Measurements from ENCODE around the gene S100Z. TPM values are rescaled to one million over a fixed set of nuclear protein-coding genes. Genes with fewer than 3 reads are reported as not detected.
"Not testable (repeated sequence)": the region's sequence is repeated elsewhere in the genome, so short reads cannot be mapped to it uniquely, and the experiment has no call there.

Gene S100Z
- total RNA-seq, 1 experiment from 2014 or later, result 22.4 TPM

GRCh38 chr5:76941000-76941399, 91.2 kb downstream of the S100Z start:
- Histone ChIP-seq H3K4me1 (ENCODE audit: low read length) (no peaks in the 10 kb centered on the region; the same call in none of the 2 replicates), H3K4me3 (ENCODE audit: low read length) (no peak overlapping the region), H3K9me2 (replicated peaks; ENCODE audit: insufficient read depth, low read length) (no peaks in the 10 kb centered on the region), H2AFZ (ENCODE audit: low read length) (no peak overlapping the region), H3K9ac (ENCODE audit: low read length) (no peak overlapping the region), H3K27me3 (ENCODE audit: low read length) (no peaks in the 10 kb centered on the region), H3K79me2 (ENCODE audit: low read length) (0 out of 2 replicates have a peak, but pooled peaks cover 3% of the 10 kb centered on the region), H3K36me3 (ENCODE audit: insufficient read depth, low read length) (no peaks in the 10 kb centered on the region), H3K27ac (ENCODE audit: low read length) (no peak overlapping the region), H4K20me1 (ENCODE audit: insufficient read depth, low read depth, low read length) (0 out of 2 replicates have a peak, but pooled peaks cover 3% of the 10 kb centered on the region), H3K9me3 (ENCODE audit: low read length) (no peaks in the 10 kb centered on the region), H3K4me2 (ENCODE audit: low read depth, low read length, poor library complexity, severe bottlenecking) (no peak overlapping the region)
- DNase-seq, result no peak

- H3K9ac ChIP-seq (ENCODE audit: low read length), result no peak overlapping the region
- no peak overlapping the region for H3K4me3 ChIP-seq (ENCODE audit: low read length)
- 0 out of 2 replicates have a peak, but pooled peaks cover 3% of the 10 kb centered on the region for H4K20me1 ChIP-seq (ENCODE audit: insufficient read depth, low read depth, low read length)
- H2AFZ ChIP-seq (ENCODE audit: low read length), result no peak overlapping the region
- no peak overlapping the region for H3K4me2 ChIP-seq (ENCODE audit: low read depth, low read length, poor library complexity, severe bottlenecking)
- no peaks in the 10 kb centered on the region for H3K27me3 ChIP-seq (ENCODE audit: low read length)
- 0 out of 2 replicates have a peak, but pooled peaks cover 3% of the 10 kb centered on the region for H3K79me2 ChIP-seq (ENCODE audit: low read length)
- no peak for DNase-seq
- no peaks in the 10 kb centered on the region for H3K36me3 ChIP-seq (ENCODE audit: insufficient read depth, low read length)
- H3K9me3 ChIP-seq (ENCODE audit: low read length), result no peaks in the 10 kb centered on the region
- H3K4me1 ChIP-seq (ENCODE audit: low read length), result no peaks in the 10 kb centered on the region; the same call in none of the 2 replicates
- no peaks in the 10 kb centered on the region for H3K9me2 ChIP-seq (replicated peaks; ENCODE audit: insufficient read depth, low read length)
- H3K27ac ChIP-seq (ENCODE audit: low read length), result no peak overlapping the region
Measured at GRCh38 chr5:76941442-76941841, 91.6 kb downstream of the S100Z start.

- no peaks in the 10 kb centered on the region; the same call in none of the 2 replicates for H3K4me1 ChIP-seq (ENCODE audit: low read length)
- H3K9ac ChIP-seq (ENCODE audit: low read length), result no peak overlapping the region
- H3K27ac ChIP-seq (ENCODE audit: low read length), result no peak overlapping the region
- no peaks in the 10 kb centered on the region for H3K9me3 ChIP-seq (ENCODE audit: low read length)
- H3K4me2 ChIP-seq (ENCODE audit: low read depth, low read length, poor library complexity, severe bottlenecking), result no peak overlapping the region
- no peaks in the 10 kb centered on the region for H3K27me3 ChIP-seq (ENCODE audit: low read length)
- no peak for DNase-seq
- 0 out of 2 replicates have a peak, but pooled peaks cover 3% of the 10 kb centered on the region for H3K79me2 ChIP-seq (ENCODE audit: low read length)
- no peaks in the 10 kb centered on the region for H3K9me2 ChIP-seq (replicated peaks; ENCODE audit: insufficient read depth, low read length)
- 0 out of 2 replicates have a peak, but pooled peaks cover 3% of the 10 kb centered on the region for H4K20me1 ChIP-seq (ENCODE audit: insufficient read depth, low read depth, low read length)
- no peak overlapping the region for H2AFZ ChIP-seq (ENCODE audit: low read length)
- no peaks in the 10 kb centered on the region for H3K36me3 ChIP-seq (ENCODE audit: insufficient read depth, low read length)
- H3K4me3 ChIP-seq (ENCODE audit: low read length), result no peak overlapping the region
Measured at GRCh38 chr5:76942581-76942980, 92.8 kb downstream of the S100Z start.

- Histone ChIP-seq H3K4me1 (ENCODE audit: low read length) (no peaks in the 10 kb centered on the region; the same call in none of the 2 replicates), H3K27ac (ENCODE audit: low read length) (no peak overlapping the region), H3K9me3 (ENCODE audit: low read length) (no peaks in the 10 kb centered on the region), H3K4me2 (ENCODE audit: low read depth, low read length, poor library complexity, severe bottlenecking) (no peak overlapping the region), H3K27me3 (ENCODE audit: low read length) (no peaks in the 10 kb centered on the region), H3K9me2 (replicated peaks; ENCODE audit: insufficient read depth, low read length) (no peaks in the 10 kb centered on the region), H3K4me3 (ENCODE audit: low read length) (no peak overlapping the region), H3K79me2 (ENCODE audit: low read length) (0 out of 2 replicates have a peak, but pooled peaks cover 3% of the 10 kb centered on the region), H2AFZ (ENCODE audit: low read length) (no peak overlapping the region), H4K20me1 (ENCODE audit: insufficient read depth, low read depth, low read length) (0 out of 2 replicates have a peak, but pooled peaks cover 3% of the 10 kb centered on the region), H3K36me3 (ENCODE audit: insufficient read depth, low read length) (no peaks in the 10 kb centered on the region), H3K9ac (ENCODE audit: low read length) (no peak overlapping the region)
- DNase-seq, result no peak
Measured at GRCh38 chr5:76943006-76943405, 93.2 kb downstream of the S100Z start.

- H3K9ac ChIP-seq (ENCODE audit: low read length), result no peak overlapping the region
- no peak for DNase-seq
- H2AFZ ChIP-seq (ENCODE audit: low read length), result no peak overlapping the region
Measured at GRCh38 chr5:76944638-76945037, 94.8 kb downstream of the S100Z start.

GRCh38 chr5:76945238-76945637, 95.4 kb downstream of the S100Z start:
- H3K27ac ChIP-seq (ENCODE audit: low read length); H3K27me3 ChIP-seq (ENCODE audit: low read length); H3K9me2 ChIP-seq (replicated peaks; ENCODE audit: insufficient read depth, low read length); H4K20me1 ChIP-seq (ENCODE audit: insufficient read depth, low read depth, low read length); H3K4me2 ChIP-seq (ENCODE audit: low read depth, low read length, poor library complexity, severe bottlenecking); H3K36me3 ChIP-seq (ENCODE audit: insufficient read depth, low read length); DNase-seq; H3K9ac ChIP-seq (ENCODE audit: low read length); H3K9me3 ChIP-seq (ENCODE audit: low read length); H3K4me1 ChIP-seq (ENCODE audit: low read length); H3K79me2 ChIP-seq (ENCODE audit: low read length); H2AFZ ChIP-seq (ENCODE audit: low read length); H3K4me3 ChIP-seq (ENCODE audit: low read length): not testable (repeated sequence)

More at GRCh38 chr5:76944638-76945037, 94.8 kb downstream of the S100Z start:
- no peaks in the 10 kb centered on the region for H3K36me3 ChIP-seq (ENCODE audit: insufficient read depth, low read length)
- H4K20me1 ChIP-seq (ENCODE audit: insufficient read depth, low read depth, low read length), result 0 out of 2 replicates have a peak, but pooled peaks cover 3% of the 10 kb centered on the region
- H3K4me1 ChIP-seq (ENCODE audit: low read length), result no peaks in the 10 kb centered on the region; the same call in none of the 2 replicates
- no peaks in the 10 kb centered on the region for H3K9me3 ChIP-seq (ENCODE audit: low read length)
- no peak overlapping the region for H3K27ac ChIP-seq (ENCODE audit: low read length)
- no peak overlapping the region for H3K4me3 ChIP-seq (ENCODE audit: low read length)
- no peaks in the 10 kb centered on the region for H3K27me3 ChIP-seq (ENCODE audit: low read length)
- H3K79me2 ChIP-seq (ENCODE audit: low read length), result peaks cover 8% of the 10 kb centered on the region; the same call in 1 of the 2 replicates
- H3K4me2 ChIP-seq (ENCODE audit: low read depth, low read length, poor library complexity, severe bottlenecking), result no peak overlapping the region
- no peaks in the 10 kb centered on the region for H3K9me2 ChIP-seq (replicated peaks; ENCODE audit: insufficient read depth, low read length)

- no peak overlapping the region for H3K27ac ChIP-seq (ENCODE audit: low read length)
- no peaks in the 10 kb centered on the region for H3K9me3 ChIP-seq (ENCODE audit: low read length)
- no peaks in the 10 kb centered on the region for H3K36me3 ChIP-seq (ENCODE audit: insufficient read depth, low read length)
- no peak overlapping the region for H3K4me2 ChIP-seq (ENCODE audit: low read depth, low read length, poor library complexity, severe bottlenecking)
- no peaks in the 10 kb centered on the region for H3K27me3 ChIP-seq (ENCODE audit: low read length)
- no peak overlapping the region for H3K4me3 ChIP-seq (ENCODE audit: low read length)
- H3K79me2 ChIP-seq (ENCODE audit: low read length), result peaks cover 9% of the 10 kb centered on the region; the same call in 1 of the 2 replicates
- DNase-seq, result no peak
- H3K4me1 ChIP-seq (ENCODE audit: low read length), result no peaks in the 10 kb centered on the region; the same call in none of the 2 replicates
- no peak overlapping the region for H3K9ac ChIP-seq (ENCODE audit: low read length)
- 0 out of 2 replicates have a peak, but pooled peaks cover 3% of the 10 kb centered on the region for H4K20me1 ChIP-seq (ENCODE audit: insufficient read depth, low read depth, low read length)
- H3K9me2 ChIP-seq (replicated peaks; ENCODE audit: insufficient read depth, low read length), result no peaks in the 10 kb centered on the region
- no peak overlapping the region for H2AFZ ChIP-seq (ENCODE audit: low read length)
Measured at GRCh38 chr5:76946090-76946489, 96.3 kb downstream of the S100Z start.

- Histone ChIP-seq H3K4me1 (ENCODE audit: low read length) (no peaks in the 10 kb centered on the region; the same call in none of the 2 replicates), H3K4me2 (ENCODE audit: low read depth, low read length, poor library complexity, severe bottlenecking) (no peak overlapping the region), H3K36me3 (ENCODE audit: insufficient read depth, low read length) (no peaks in the 10 kb centered on the region), H2AFZ (ENCODE audit: low read length) (no peak overlapping the region), H3K9ac (ENCODE audit: low read length) (no peak overlapping the region), H3K27me3 (ENCODE audit: low read length) (no peaks in the 10 kb centered on the region), H3K27ac (ENCODE audit: low read length) (no peak overlapping the region), H3K9me2 (replicated peaks; ENCODE audit: insufficient read depth, low read length) (no peaks in the 10 kb centered on the region), H3K79me2 (ENCODE audit: low read length) (peaks cover 10% of the 10 kb centered on the region; the same call in 1 of the 2 replicates), H3K4me3 (ENCODE audit: low read length) (no peak overlapping the region), H3K9me3 (ENCODE audit: low read length) (no peaks in the 10 kb centered on the region), H4K20me1 (ENCODE audit: insufficient read depth, low read depth, low read length) (0 out of 2 replicates have a peak, but pooled peaks cover 3% of the 10 kb centered on the region)
- DNase-seq, result no peak
Measured at GRCh38 chr5:76947082-76947503, 97.3 kb downstream of the S100Z start.
